ENCODE measurements around the gene SPINK1. TPM values are rescaled to one million over a fixed set of nuclear protein-coding genes. Genes with fewer than 3 reads are reported as not detected.

Gene SPINK1
- total and polyA plus RNA-seq, 2 of the 4 experiments (the other 2 are of a cell fraction) = not detected

- no peak overlapping the region for H3K14ac ChIP-seq (replicated peaks; ENCODE audit: low read depth, low read length)
- no peak overlapping the region for H3K18ac ChIP-seq (ENCODE audit: low read depth, low read length)
- no peak overlapping the region for H2BK5ac ChIP-seq (ENCODE audit: low read depth, low read length, poor library complexity, severe bottlenecking)
- H3K9me3 ChIP-seq (ENCODE audit: control insufficient read depth, insufficient read depth, low read length) = no peaks in the 10 kb centered on the region
- no peaks in the 10 kb centered on the region for H3K9me1 ChIP-seq (ENCODE audit: insufficient read depth, low read length)
- no peaks in the 10 kb centered on the region for H3K4me1 ChIP-seq (ENCODE audit: control insufficient read depth, insufficient read depth, low read length)
- H2BK120ac ChIP-seq (ENCODE audit: low read depth, low read length) = no peak overlapping the region
- H2AFZ ChIP-seq (replicated peaks; ENCODE audit: low read length, poor library complexity) = no peak overlapping the region
- no peak overlapping the region for H2BK20ac ChIP-seq (ENCODE audit: low read depth, low read length)
- no peak overlapping the region for H4K91ac ChIP-seq (ENCODE audit: insufficient read depth, low read depth, low read length)
- intact Hi-C loops (cut with micrococcal nuclease) = loop anchor here (5.0 kb wide), 2 partner anchors 262 to 512 kb away; no protein-coding TSS in a partner anchor
- H2BK15ac ChIP-seq (ENCODE audit: low read depth, low read length) = no peak overlapping the region
- no peak overlapping the region for H3K23ac ChIP-seq (ENCODE audit: low read depth, low read length)
- ChIA-PET POLR2A (ENCODE audit: unreplicated experiment) (no interaction called here), CTCF (no interaction called here)
- ATAC-seq (ENCODE audit: low read depth) (no peak), DNase-seq (no peak)
- no peak overlapping the region for H3K56ac ChIP-seq (ENCODE audit: extremely low read depth, insufficient read depth, low read length)
- no peak overlapping the region for H4K8ac ChIP-seq (ENCODE audit: low read depth in 2 of 2, low read length in 2 of 2)
- H3K9ac ChIP-seq (ENCODE audit: low read depth, low read length) = no peak overlapping the region
- H3K79me1 ChIP-seq (ENCODE audit: low read depth in 1 of 2, low read length in 2 of 2) = no peaks in the 10 kb centered on the region
- dilution Hi-C loops (cut with HindIII; ENCODE audit: low sequenced_read_pairs, unreplicated experiment) = no loop called here
- H3K36me3 ChIP-seq (ENCODE audit: control insufficient read depth, insufficient read depth, low read length) = no peaks in the 10 kb centered on the region
- TF ChIP-seq MXI1 (IDR thresholded peaks at IDR 0.05; ENCODE audit: borderline replicate concordance, low read depth, low read length) = no peak
- TF ChIP-seq USF2 (IDR thresholded peaks at IDR 0.05; ENCODE audit: low read depth, low read length) = no peak
- TF ChIP-seq CTCF (conservative IDR thresholded peaks at IDR 0.05; ENCODE audit: low read depth, low read length) = no peak
- TF ChIP-seq MAZ (IDR thresholded peaks at IDR 0.05; ENCODE audit: borderline replicate concordance, low read depth, low read length) = no peak
- TF ChIP-seq RFX5 (IDR thresholded peaks at IDR 0.05; ENCODE audit: low read depth, low read length) = no peak
- no peak for TF ChIP-seq MAFK (IDR thresholded peaks at IDR 0.05; ENCODE audit: low read depth, low read length)
- TF ChIP-seq CEBPB (IDR thresholded peaks at IDR 0.05; ENCODE audit: low read depth, low read length) = no peak
- no peak for TF ChIP-seq RAD21 (IDR thresholded peaks at IDR 0.05; ENCODE audit: low read length)
- no peak for TF ChIP-seq POLR2A (IDR thresholded peaks at IDR 0.05; ENCODE audit: low read depth, low read length)
- no peak for TF ChIP-seq ELK1 (IDR thresholded peaks at IDR 0.05; ENCODE audit: borderline replicate concordance, low read depth, low read length)
- no peak for TF ChIP-seq CHD1 (IDR thresholded peaks at IDR 0.05; ENCODE audit: low read depth, low read length)
- TF ChIP-seq SMC3 (IDR thresholded peaks at IDR 0.05; ENCODE audit: low read depth, low read length) = no peak
- TF ChIP-seq NFE2L2 (IDR thresholded peaks at IDR 0.05; ENCODE audit: low read depth, low read length) = no peak
- TF ChIP-seq FOS (IDR thresholded peaks at IDR 0.05; ENCODE audit: low read depth, low read length) = no peak
- BruUV-seq (replicated peaks) = no TSS peak
- no peak overlapping the region for H3K27ac ChIP-seq (ENCODE audit: insufficient read depth, low read length)
- H4K20me1 ChIP-seq (ENCODE audit: insufficient read depth, low read length) = no peaks in the 10 kb centered on the region
- no peak overlapping the region for H3K4ac ChIP-seq (ENCODE audit: low read depth, low read length)
- in situ Hi-C loops (cut with MboI; ENCODE audit: low sequenced_read_pairs) = no loop called here
- H2AK9ac ChIP-seq (replicated peaks; ENCODE audit: low read depth, low read length, poor library complexity) = no peak overlapping the region
- H2AK5ac ChIP-seq (ENCODE audit: low read depth, low read length) = no peak overlapping the region
- no peaks in the 10 kb centered on the region for H3K27me3 ChIP-seq (ENCODE audit: control insufficient read depth, insufficient read depth, low read length)
- WGBS, 2 experiments (ENCODE audit: extremely low coverage in 2 of 2, insufficient read length in 1 of 2) = 100% methylated on average over 1 of the region's 3 CpGs; no CpG with 5 or more reads in 1 of the 2 experiments
- H3K4me2 ChIP-seq (ENCODE audit: low read depth, low read length) = no peak overlapping the region
- H3K4me3 ChIP-seq (ENCODE audit: insufficient read depth, low read depth, low read length) = no peak overlapping the region
- H4K5ac ChIP-seq (ENCODE audit: low read depth, low read length) = no peak overlapping the region
These were observed 28.6 kb upstream of the SPINK1 start for GRCh38 chr5:147859962-147860640.
